CD4-positive, alpha-beta T cell treated with Interleukin-4 for 1 hour (primary cell): ENCODE measurements around the gene RHOT2.

Source experiments
- DNase-seq, 2 donors: peaks; one replicate each; pipeline ENCODE4 v3.0.0-alpha.2; 2020 to 2022

The RHOT2 gene

DNA sequence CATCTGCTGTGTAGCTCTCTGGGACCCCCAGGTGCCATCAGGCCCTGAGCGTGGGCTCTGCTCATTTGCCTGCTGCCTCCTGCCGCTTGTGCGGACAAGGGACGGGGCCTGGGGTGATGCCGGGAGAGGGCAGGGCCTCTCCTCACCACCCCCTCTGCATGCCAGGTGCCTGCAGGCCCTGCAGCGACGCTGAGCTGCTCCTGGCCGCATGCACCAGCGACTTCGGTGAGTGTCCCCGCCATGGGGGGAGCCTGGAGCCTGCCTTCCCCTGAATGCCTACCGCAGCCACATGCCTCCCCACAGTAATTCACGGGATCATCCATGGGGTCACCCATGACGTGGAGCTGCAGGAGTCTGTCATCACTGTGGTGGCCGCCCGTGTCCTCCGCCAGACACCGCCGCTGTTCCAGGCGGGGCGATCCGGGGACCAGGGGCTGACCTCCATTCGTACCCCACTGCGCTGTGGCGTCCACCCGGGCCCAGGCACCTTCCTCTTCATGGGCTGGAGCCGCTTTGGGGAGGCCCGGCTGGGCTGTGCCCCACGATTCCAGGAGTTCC, 48.9 kb downstream of the RHOT2 start:
- no peak for DNase-seq

- no peak for DNase-seq
These were observed 49.7 kb downstream of the RHOT2 start for GRCh38 chr16:717450-718245.

DNA sequence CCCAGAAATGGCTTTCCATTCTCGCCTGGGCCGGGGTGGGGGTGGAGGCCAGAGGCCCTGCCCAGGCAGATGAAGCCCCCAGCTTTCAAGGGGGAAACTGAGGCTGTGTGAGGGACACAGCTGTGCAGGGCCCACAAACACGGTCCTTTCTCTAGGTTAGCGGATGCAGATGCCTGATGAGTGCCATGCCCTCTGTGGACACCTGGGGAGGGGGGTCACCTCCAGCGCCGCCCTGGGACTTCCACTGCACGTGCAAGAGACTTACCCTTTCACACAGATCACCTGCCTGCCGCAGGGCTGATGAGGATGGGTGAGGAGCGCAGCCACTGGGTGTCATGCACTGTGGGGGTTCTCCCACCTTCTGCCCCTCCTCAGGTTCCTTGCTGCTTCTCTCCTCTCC, 50.5 kb downstream of the RHOT2 start:
- no peak for DNase-seq

- no peak for DNase-seq
These were observed 51.0 kb downstream of the RHOT2 start for GRCh38 chr16:718922-719321.

DNA sequence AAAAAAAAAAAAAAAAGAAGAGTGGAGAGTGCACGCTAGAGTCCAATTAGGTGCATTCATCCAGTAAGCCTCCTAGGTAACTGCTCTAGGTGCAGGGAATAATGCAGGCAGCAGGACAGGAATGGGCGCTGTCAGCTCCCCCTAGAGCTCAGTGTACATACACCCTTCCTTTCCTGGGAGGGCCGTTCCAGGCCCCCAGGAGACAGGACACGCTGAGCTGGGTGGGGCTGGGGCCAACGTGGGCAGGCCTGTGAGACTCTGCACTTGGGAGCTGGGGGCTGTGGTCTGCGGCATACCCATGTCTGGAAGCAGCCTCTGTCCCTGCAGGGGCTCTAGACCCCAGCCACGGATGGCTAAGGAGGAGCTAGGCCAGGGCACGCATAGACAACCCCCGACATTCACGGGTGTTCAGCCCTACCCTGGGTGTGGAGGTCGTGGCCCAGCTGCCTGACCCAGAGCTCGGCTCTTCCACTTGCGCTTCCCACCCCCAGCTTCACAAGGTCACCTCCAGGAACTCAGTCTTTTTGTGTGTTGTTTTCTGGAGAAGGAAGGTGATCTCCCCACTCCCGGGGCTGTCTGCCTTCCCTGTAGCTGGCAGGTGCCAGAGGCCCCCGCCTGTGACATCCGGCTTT, 52.0 kb downstream of the RHOT2 start:
- DNase-seq, result no peak

GRCh38 chr16:720447-720989, 52.6 kb downstream of the RHOT2 start:
- peak in 1 of 2 donors; percentile 43 for DNase-seq

- peak; percentile 80 to 82 for DNase-seq
These were observed 53.2 kb downstream of the RHOT2 start, which contains the start of gene ANTKMT for GRCh38 chr16:720990-721764. Gene ANTKMT, plus strand, starts transcription at chr16:721146. Its CDS starts 129 bp downstream, at chr16:721275.

GRCh38 chr16:721765-722540, 54.0 kb downstream of the RHOT2 start:
- peak in 1 of 2 donors; percentile 42 for DNase-seq

DNA sequence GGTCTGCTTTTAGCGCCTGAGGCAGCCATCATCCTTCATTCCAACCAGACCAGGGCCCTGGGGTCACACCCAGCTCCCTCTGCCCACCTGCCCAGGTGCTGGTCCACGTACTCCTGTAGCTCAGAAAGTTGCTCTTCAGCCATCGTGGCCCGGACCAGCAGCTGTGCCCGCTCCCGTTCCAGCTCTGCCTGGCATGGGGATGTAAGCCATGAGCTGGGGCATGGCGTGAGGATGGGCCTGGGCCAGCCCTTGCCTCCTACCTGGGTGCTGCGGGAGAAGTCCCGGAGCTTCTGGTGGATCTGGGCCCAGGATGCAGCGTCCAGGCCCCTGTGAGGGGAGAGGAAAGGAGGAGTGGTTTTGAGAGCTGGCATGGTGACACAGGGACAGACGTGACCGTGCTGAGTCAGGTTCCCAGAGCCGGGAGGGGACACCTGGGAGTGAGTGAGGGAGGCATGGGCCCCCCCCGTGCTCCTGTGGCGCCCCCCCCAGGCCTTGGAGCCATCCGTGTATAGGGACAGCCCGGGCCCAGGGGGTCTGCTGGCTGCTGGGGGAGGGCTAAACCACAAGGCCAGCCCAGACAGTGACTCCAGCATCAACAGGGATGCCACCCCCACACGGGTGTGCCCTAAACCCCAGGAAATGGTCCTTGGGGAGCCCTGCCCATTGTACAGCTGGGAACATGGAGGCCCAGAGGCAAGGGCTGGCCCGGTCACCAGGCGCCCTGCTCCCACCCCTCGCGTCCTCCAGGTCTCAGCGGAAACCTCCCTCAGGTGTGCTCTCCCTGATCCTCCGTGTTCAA, 55.1 kb downstream of the RHOT2 start:
- no peak for DNase-seq

DNA sequence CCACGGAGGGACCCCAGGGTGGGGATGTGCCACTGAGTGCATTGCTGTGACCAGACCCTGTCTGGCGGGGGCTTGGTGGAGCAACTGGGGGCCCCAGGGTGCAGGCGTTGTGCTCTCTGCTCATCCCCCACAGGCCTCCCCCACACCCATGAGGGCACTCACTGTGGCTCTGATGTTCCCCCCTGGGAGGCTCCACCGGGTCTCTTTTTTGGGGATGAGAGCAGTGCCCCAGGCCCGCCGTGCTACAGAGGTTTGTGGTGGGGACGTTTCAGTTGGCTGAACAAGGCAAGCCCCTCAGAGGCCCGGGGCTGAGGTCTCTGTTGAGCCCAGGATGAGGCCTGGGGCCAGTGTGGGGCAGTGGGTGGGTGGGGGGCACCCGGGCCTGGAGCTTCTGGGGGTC, 55.8 kb downstream of the RHOT2 start:
- DNase-seq, result no peak
